ENCODE results near the gene ZNG1F. TPM values are rescaled to one million over a fixed set of nuclear protein-coding genes. Genes with fewer than 3 reads are reported as not detected.
"Not testable (repeated sequence)": the region's sequence is repeated elsewhere in the genome, so short reads cannot be mapped to it uniquely, and the experiment has no call there.

Gene ZNG1F
- total and polyA plus RNA-seq, 4 experiments from 2014 or later: 3.7 to 9.7 (median 5.9) TPM

GRCh38 chr9:41119719-41120118 is 69.4 kb downstream of the ZNG1F start:
- CTCF ChIA-PET (ENCODE audit: partially characterized antibody); H3K27ac ChIP-seq (ENCODE audit: low read depth, low read length); DNase-seq; H3K27ac Mint-ChIP-seq; H3K9me3 ChIP-seq (ENCODE audit: control insufficient read depth in 1 of 2, low read length in 2 of 2); H3K27me3 ChIP-seq (ENCODE audit: insufficient read depth, low read length); H3K9me3 Mint-ChIP-seq; H3K36me3 ChIP-seq (ENCODE audit: insufficient read depth, low read length); POLR2A ChIA-PET (ENCODE audit: partially characterized antibody); intact Hi-C loops (cut with micrococcal nuclease); H3K4me1 Mint-ChIP-seq; H3K36me3 Mint-ChIP-seq; H3K4me3 Mint-ChIP-seq; H3K4me3 ChIP-seq (ENCODE audit: low read length in 2 of 2); H3K27me3 Mint-ChIP-seq; H3K4me1 ChIP-seq (ENCODE audit: insufficient read depth, low read length): not testable (repeated sequence)

GRCh38 chr9:41119311-41119710 is 69.8 kb downstream of the ZNG1F start:
- DNase-seq; H3K27me3 Mint-ChIP-seq; H3K4me1 ChIP-seq (ENCODE audit: insufficient read depth, low read length); H3K9me3 Mint-ChIP-seq; CTCF ChIA-PET (ENCODE audit: partially characterized antibody); H3K27ac ChIP-seq (ENCODE audit: low read depth, low read length); H3K36me3 Mint-ChIP-seq; H3K36me3 ChIP-seq (ENCODE audit: insufficient read depth, low read length); H3K4me1 Mint-ChIP-seq; H3K9me3 ChIP-seq (ENCODE audit: control insufficient read depth in 1 of 2, low read length in 2 of 2); intact Hi-C loops (cut with micrococcal nuclease); H3K27me3 ChIP-seq (ENCODE audit: insufficient read depth, low read length); H3K27ac Mint-ChIP-seq; POLR2A ChIA-PET (ENCODE audit: partially characterized antibody); H3K4me3 ChIP-seq (ENCODE audit: low read length in 2 of 2): not testable (repeated sequence)
- H3K4me3 Mint-ChIP-seq: peak overlapping the region in 1 of 8 donors; percentile 39

GRCh38 chr9:41113348-41113747 is 75.8 kb downstream of the ZNG1F start:
- H3K27ac ChIP-seq (ENCODE audit: low read depth, low read length); CTCF ChIA-PET (ENCODE audit: partially characterized antibody); H3K4me3 Mint-ChIP-seq; POLR2A ChIA-PET (ENCODE audit: partially characterized antibody); intact Hi-C loops (cut with micrococcal nuclease); H3K9me3 Mint-ChIP-seq; H3K4me1 ChIP-seq (ENCODE audit: insufficient read depth, low read length); H3K27ac Mint-ChIP-seq; H3K4me1 Mint-ChIP-seq; H3K9me3 ChIP-seq (ENCODE audit: control insufficient read depth in 1 of 2, low read length in 2 of 2); H3K4me3 ChIP-seq (ENCODE audit: low read length in 2 of 2); H3K27me3 ChIP-seq (ENCODE audit: insufficient read depth, low read length); H3K36me3 Mint-ChIP-seq; H3K27me3 Mint-ChIP-seq; H3K36me3 ChIP-seq (ENCODE audit: insufficient read depth, low read length): not testable (repeated sequence)
- DNase-seq: peak in 1 of 5 donors; percentile 14

GRCh38 chr9:41111414-41111813 is 77.7 kb downstream of the ZNG1F start:
- H3K4me1 Mint-ChIP-seq; H3K4me3 Mint-ChIP-seq; H3K9me3 Mint-ChIP-seq; POLR2A ChIA-PET (ENCODE audit: partially characterized antibody); H3K27ac ChIP-seq (ENCODE audit: low read depth, low read length); H3K4me3 ChIP-seq (ENCODE audit: low read length in 2 of 2); H3K4me1 ChIP-seq (ENCODE audit: insufficient read depth, low read length); CTCF ChIA-PET (ENCODE audit: partially characterized antibody); H3K9me3 ChIP-seq (ENCODE audit: control insufficient read depth in 1 of 2, low read length in 2 of 2); H3K36me3 ChIP-seq (ENCODE audit: insufficient read depth, low read length); H3K36me3 Mint-ChIP-seq; H3K27me3 ChIP-seq (ENCODE audit: insufficient read depth, low read length); H3K27ac Mint-ChIP-seq; H3K27me3 Mint-ChIP-seq; intact Hi-C loops (cut with micrococcal nuclease); DNase-seq: not testable (repeated sequence)

- H3K27ac ChIP-seq (ENCODE audit: low read depth, low read length); H3K36me3 ChIP-seq (ENCODE audit: insufficient read depth, low read length); CTCF ChIA-PET (ENCODE audit: partially characterized antibody); H3K4me1 Mint-ChIP-seq; H3K27me3 Mint-ChIP-seq; H3K36me3 Mint-ChIP-seq; H3K9me3 Mint-ChIP-seq; H3K4me3 ChIP-seq (ENCODE audit: low read length in 2 of 2); POLR2A ChIA-PET (ENCODE audit: partially characterized antibody); H3K4me1 ChIP-seq (ENCODE audit: insufficient read depth, low read length); H3K4me3 Mint-ChIP-seq; H3K27me3 ChIP-seq (ENCODE audit: insufficient read depth, low read length); intact Hi-C loops (cut with micrococcal nuclease); H3K9me3 ChIP-seq (ENCODE audit: control insufficient read depth in 1 of 2, low read length in 2 of 2); H3K27ac Mint-ChIP-seq: not testable (repeated sequence)
- DNase-seq: peak in 1 of 5 donors; percentile 6
Observed at GRCh38 chr9:41110913-41111312, 78.2 kb downstream of the ZNG1F start.

- H3K9me3 Mint-ChIP-seq; H3K4me1 Mint-ChIP-seq; H3K36me3 Mint-ChIP-seq; H3K9me3 ChIP-seq (ENCODE audit: control insufficient read depth in 1 of 2, low read length in 2 of 2); POLR2A ChIA-PET (ENCODE audit: partially characterized antibody); H3K27me3 Mint-ChIP-seq; H3K27me3 ChIP-seq (ENCODE audit: insufficient read depth, low read length); intact Hi-C loops (cut with micrococcal nuclease); H3K27ac ChIP-seq (ENCODE audit: low read depth, low read length); H3K4me1 ChIP-seq (ENCODE audit: insufficient read depth, low read length); CTCF ChIA-PET (ENCODE audit: partially characterized antibody); H3K27ac Mint-ChIP-seq; H3K4me3 Mint-ChIP-seq; H3K36me3 ChIP-seq (ENCODE audit: insufficient read depth, low read length); H3K4me3 ChIP-seq (ENCODE audit: low read length in 2 of 2): not testable (repeated sequence)
- DNase-seq: peak in 1 of 5 donors; percentile 21
Observed at GRCh38 chr9:41109253-41109652, 79.9 kb downstream of the ZNG1F start.

- H3K4me3 Mint-ChIP-seq; DNase-seq; POLR2A ChIA-PET (ENCODE audit: partially characterized antibody); H3K4me1 Mint-ChIP-seq; H3K27me3 ChIP-seq (ENCODE audit: insufficient read depth, low read length); CTCF ChIA-PET (ENCODE audit: partially characterized antibody); H3K27ac ChIP-seq (ENCODE audit: low read depth, low read length); H3K27ac Mint-ChIP-seq; intact Hi-C loops (cut with micrococcal nuclease); H3K9me3 ChIP-seq (ENCODE audit: control insufficient read depth in 1 of 2, low read length in 2 of 2); H3K9me3 Mint-ChIP-seq; H3K4me3 ChIP-seq (ENCODE audit: low read length in 2 of 2); H3K36me3 Mint-ChIP-seq; H3K4me1 ChIP-seq (ENCODE audit: insufficient read depth, low read length); H3K27me3 Mint-ChIP-seq; H3K36me3 ChIP-seq (ENCODE audit: insufficient read depth, low read length): not testable (repeated sequence)
Observed at GRCh38 chr9:41108816-41109215, 80.3 kb downstream of the ZNG1F start.

- H3K4me3 Mint-ChIP-seq; CTCF ChIA-PET (ENCODE audit: partially characterized antibody); H3K9me3 Mint-ChIP-seq; H3K36me3 Mint-ChIP-seq; POLR2A ChIA-PET (ENCODE audit: partially characterized antibody); H3K27me3 Mint-ChIP-seq; DNase-seq; H3K4me1 Mint-ChIP-seq; H3K27ac Mint-ChIP-seq; H3K4me3 ChIP-seq (ENCODE audit: low read length in 2 of 2); intact Hi-C loops (cut with micrococcal nuclease); H3K9me3 ChIP-seq (ENCODE audit: control insufficient read depth in 1 of 2, low read length in 2 of 2); H3K4me1 ChIP-seq (ENCODE audit: insufficient read depth, low read length); H3K36me3 ChIP-seq (ENCODE audit: insufficient read depth, low read length); H3K27me3 ChIP-seq (ENCODE audit: insufficient read depth, low read length); H3K27ac ChIP-seq (ENCODE audit: low read depth, low read length): not testable (repeated sequence)
Observed at GRCh38 chr9:41106472-41107116, 82.5 kb downstream of the ZNG1F start.
